ENCODE measurements around the gene COL4A4.

The COL4A4 gene

GRCh38 chr2:227163998-227164762 lies at the start of gene COL4A4, which contains the start of gene COL4A3:
TSS of gene COL4A4 (minus strand) at chr2:227164205. CDS start at chr2:227147483, 16,722 bp downstream.
TSS of gene COL4A3 (plus strand) at chr2:227164624. CDS start at chr2:227164727, 103 bp downstream.
- no peak within 1 kb of the TSS for H3K9ac ChIP-seq (ENCODE audit: low read length in 5 of 5)
- H3K4me3 ChIP-seq (ENCODE audit: low read depth in 1 of 5, low read length in 5 of 5) = peak within 1 kb of the TSS in 4 of 5 donors; percentile 44 to 65 (median 54)
- H3K27ac ChIP-seq (ENCODE audit: low read depth, low read length) = no peak within 1 kb of the TSS
- H3K9me3 ChIP-seq (ENCODE audit: control insufficient read depth in 5 of 5, low read length in 5 of 5) = peaks cover 3 to 10% (median 7%) of the 10 kb centered on the region in 5 donors
- H3K36me3 ChIP-seq (ENCODE audit: control insufficient read depth in 5 of 5, insufficient read depth in 5 of 5, low read length in 5 of 5) = no peaks in the 10 kb centered on the region
- peaks cover 11 to 22% (median 17%) of the 10 kb centered on the region in 5 donors for H3K27me3 ChIP-seq (ENCODE audit: control insufficient read depth in 5 of 5, insufficient read depth in 4 of 5, low read length in 5 of 5)
- peaks cover 0 to 24% (median 19%) of the 10 kb centered on the region in 5 donors for H3K4me1 ChIP-seq (ENCODE audit: control insufficient read depth in 5 of 5, insufficient read depth in 5 of 5, low read length in 5 of 5)

- Histone ChIP-seq H3K9me3 (ENCODE audit: control insufficient read depth in 5 of 5, low read length in 5 of 5) (no peaks in the 10 kb centered on the region), H3K36me3 (ENCODE audit: control insufficient read depth in 5 of 5, insufficient read depth in 5 of 5, low read length in 5 of 5) (no peaks in the 10 kb centered on the region), H3K9ac (ENCODE audit: low read length in 5 of 5) (no peak overlapping the region), H3K27me3 (ENCODE audit: control insufficient read depth in 5 of 5, insufficient read depth in 4 of 5, low read length in 5 of 5) (no peaks in the 10 kb centered on the region), H3K4me1 (ENCODE audit: control insufficient read depth in 5 of 5, insufficient read depth in 5 of 5, low read length in 5 of 5) (no peaks in the 10 kb centered on the region), H3K4me3 (ENCODE audit: low read depth in 1 of 5, low read length in 5 of 5) (no peak overlapping the region), H3K27ac (ENCODE audit: low read depth, low read length) (no peak overlapping the region)
These were observed 43.6 kb upstream of the COL4A4 start for GRCh38 chr2:227207573-227207972.

GRCh38 chr2:227206406-227206805 lies 42.4 kb upstream of the COL4A4 start:
- Histone ChIP-seq H3K27me3 (ENCODE audit: control insufficient read depth in 5 of 5, insufficient read depth in 4 of 5, low read length in 5 of 5) (no peaks in the 10 kb centered on the region), H3K4me1 (ENCODE audit: control insufficient read depth in 5 of 5, insufficient read depth in 5 of 5, low read length in 5 of 5) (no peaks in the 10 kb centered on the region), H3K4me3 (ENCODE audit: low read depth in 1 of 5, low read length in 5 of 5) (no peak overlapping the region), H3K27ac (ENCODE audit: low read depth, low read length) (no peak overlapping the region), H3K9me3 (ENCODE audit: control insufficient read depth in 5 of 5, low read length in 5 of 5) (no peaks in the 10 kb centered on the region), H3K36me3 (ENCODE audit: control insufficient read depth in 5 of 5, insufficient read depth in 5 of 5, low read length in 5 of 5) (no peaks in the 10 kb centered on the region), H3K9ac (ENCODE audit: low read length in 5 of 5) (no peak overlapping the region)

- H3K9me3 ChIP-seq (ENCODE audit: control insufficient read depth in 5 of 5, low read length in 5 of 5) = no peaks in the 10 kb centered on the region
- H3K27me3 ChIP-seq (ENCODE audit: control insufficient read depth in 5 of 5, insufficient read depth in 4 of 5, low read length in 5 of 5) = no peaks in the 10 kb centered on the region
- no peaks in the 10 kb centered on the region for H3K36me3 ChIP-seq (ENCODE audit: control insufficient read depth in 5 of 5, insufficient read depth in 5 of 5, low read length in 5 of 5)
- no peaks in the 10 kb centered on the region for H3K4me1 ChIP-seq (ENCODE audit: control insufficient read depth in 5 of 5, insufficient read depth in 5 of 5, low read length in 5 of 5)
- H3K27ac ChIP-seq (ENCODE audit: low read depth, low read length) = no peak overlapping the region
- no peak overlapping the region for H3K4me3 ChIP-seq (ENCODE audit: low read depth in 1 of 5, low read length in 5 of 5)
- H3K9ac ChIP-seq (ENCODE audit: low read length in 5 of 5) = no peak overlapping the region
These were observed 41.7 kb upstream of the COL4A4 start for GRCh38 chr2:227205701-227206100.

GRCh38 chr2:227204452-227204851 lies 40.4 kb upstream of the COL4A4 start:
- Histone ChIP-seq H3K4me3 (ENCODE audit: low read depth in 1 of 5, low read length in 5 of 5) (no peak overlapping the region), H3K27ac (ENCODE audit: low read depth, low read length) (no peak overlapping the region), H3K9ac (ENCODE audit: low read length in 5 of 5) (no peak overlapping the region), H3K27me3 (ENCODE audit: control insufficient read depth in 5 of 5, insufficient read depth in 4 of 5, low read length in 5 of 5) (no peaks in the 10 kb centered on the region), H3K36me3 (ENCODE audit: control insufficient read depth in 5 of 5, insufficient read depth in 5 of 5, low read length in 5 of 5) (no peaks in the 10 kb centered on the region), H3K9me3 (ENCODE audit: control insufficient read depth in 5 of 5, low read length in 5 of 5) (no peaks in the 10 kb centered on the region), H3K4me1 (ENCODE audit: control insufficient read depth in 5 of 5, insufficient read depth in 5 of 5, low read length in 5 of 5) (no peaks in the 10 kb centered on the region)

GRCh38 chr2:227201771-227202170 lies 37.8 kb upstream of the COL4A4 start:
- Histone ChIP-seq H3K4me3 (ENCODE audit: low read depth in 1 of 5, low read length in 5 of 5) (no peak overlapping the region), H3K9me3 (ENCODE audit: control insufficient read depth in 5 of 5, low read length in 5 of 5) (no peaks in the 10 kb centered on the region), H3K4me1 (ENCODE audit: control insufficient read depth in 5 of 5, insufficient read depth in 5 of 5, low read length in 5 of 5) (peaks cover 0 to 6% (median 0%) of the 10 kb centered on the region in 5 donors), H3K27me3 (ENCODE audit: control insufficient read depth in 5 of 5, insufficient read depth in 4 of 5, low read length in 5 of 5) (no peaks in the 10 kb centered on the region), H3K9ac (ENCODE audit: low read length in 5 of 5) (no peak overlapping the region), H3K27ac (ENCODE audit: low read depth, low read length) (no peak overlapping the region), H3K36me3 (ENCODE audit: control insufficient read depth in 5 of 5, insufficient read depth in 5 of 5, low read length in 5 of 5) (no peaks in the 10 kb centered on the region)

GRCh38 chr2:227198866-227199265 lies 34.9 kb upstream of the COL4A4 start:
- peaks cover 0 to 6% (median 0%) of the 10 kb centered on the region in 5 donors for H3K4me1 ChIP-seq (ENCODE audit: control insufficient read depth in 5 of 5, insufficient read depth in 5 of 5, low read length in 5 of 5)
- H3K27me3 ChIP-seq (ENCODE audit: control insufficient read depth in 5 of 5, insufficient read depth in 4 of 5, low read length in 5 of 5) = no peaks in the 10 kb centered on the region
- no peak overlapping the region for H3K9ac ChIP-seq (ENCODE audit: low read length in 5 of 5)
- H3K9me3 ChIP-seq (ENCODE audit: control insufficient read depth in 5 of 5, low read length in 5 of 5) = no peaks in the 10 kb centered on the region
- H3K36me3 ChIP-seq (ENCODE audit: control insufficient read depth in 5 of 5, insufficient read depth in 5 of 5, low read length in 5 of 5) = no peaks in the 10 kb centered on the region
- no peak overlapping the region for H3K27ac ChIP-seq (ENCODE audit: low read depth, low read length)
- no peak overlapping the region for H3K4me3 ChIP-seq (ENCODE audit: low read depth in 1 of 5, low read length in 5 of 5)

GRCh38 chr2:227194219-227194618 lies 30.2 kb upstream of the COL4A4 start:
- Histone ChIP-seq H3K4me1 (ENCODE audit: control insufficient read depth in 5 of 5, insufficient read depth in 5 of 5, low read length in 5 of 5) (peaks cover 0 to 7% (median 0%) of the 10 kb centered on the region in 5 donors), H3K9me3 (ENCODE audit: control insufficient read depth in 5 of 5, low read length in 5 of 5) (no peaks in the 10 kb centered on the region), H3K27ac (ENCODE audit: low read depth, low read length) (no peak overlapping the region), H3K9ac (ENCODE audit: low read length in 5 of 5) (no peak overlapping the region), H3K27me3 (ENCODE audit: control insufficient read depth in 5 of 5, insufficient read depth in 4 of 5, low read length in 5 of 5) (no peaks in the 10 kb centered on the region), H3K4me3 (ENCODE audit: low read depth in 1 of 5, low read length in 5 of 5) (no peak overlapping the region), H3K36me3 (ENCODE audit: control insufficient read depth in 5 of 5, insufficient read depth in 5 of 5, low read length in 5 of 5) (no peaks in the 10 kb centered on the region)

- H3K9me3 ChIP-seq (ENCODE audit: control insufficient read depth in 5 of 5, low read length in 5 of 5) = no peaks in the 10 kb centered on the region
- H3K27ac ChIP-seq (ENCODE audit: low read depth, low read length) = no peak overlapping the region
- H3K9ac ChIP-seq (ENCODE audit: low read length in 5 of 5) = no peak overlapping the region
- H3K4me1 ChIP-seq (ENCODE audit: control insufficient read depth in 5 of 5, insufficient read depth in 5 of 5, low read length in 5 of 5) = peaks cover 0 to 4% (median 0%) of the 10 kb centered on the region in 5 donors
- no peaks in the 10 kb centered on the region for H3K36me3 ChIP-seq (ENCODE audit: control insufficient read depth in 5 of 5, insufficient read depth in 5 of 5, low read length in 5 of 5)
- no peak overlapping the region for H3K4me3 ChIP-seq (ENCODE audit: low read depth in 1 of 5, low read length in 5 of 5)
- H3K27me3 ChIP-seq (ENCODE audit: control insufficient read depth in 5 of 5, insufficient read depth in 4 of 5, low read length in 5 of 5) = no peaks in the 10 kb centered on the region
These were observed 28.5 kb upstream of the COL4A4 start for GRCh38 chr2:227192491-227192890.

GRCh38 chr2:227191367-227191766 lies 27.4 kb upstream of the COL4A4 start:
- Histone ChIP-seq H3K9ac (ENCODE audit: low read length in 5 of 5) (no peak overlapping the region), H3K9me3 (ENCODE audit: control insufficient read depth in 5 of 5, low read length in 5 of 5) (no peaks in the 10 kb centered on the region), H3K27me3 (ENCODE audit: control insufficient read depth in 5 of 5, insufficient read depth in 4 of 5, low read length in 5 of 5) (no peaks in the 10 kb centered on the region), H3K4me3 (ENCODE audit: low read depth in 1 of 5, low read length in 5 of 5) (no peak overlapping the region), H3K36me3 (ENCODE audit: control insufficient read depth in 5 of 5, insufficient read depth in 5 of 5, low read length in 5 of 5) (no peaks in the 10 kb centered on the region), H3K4me1 (ENCODE audit: control insufficient read depth in 5 of 5, insufficient read depth in 5 of 5, low read length in 5 of 5) (peaks cover 0 to 4% (median 0%) of the 10 kb centered on the region in 5 donors), H3K27ac (ENCODE audit: low read depth, low read length) (no peak overlapping the region)

Data from subcutaneous abdominal adipose tissue (tissue), 5 donors.